ENCODE results near the gene CLTA. TPM values are rescaled to one million over a fixed set of nuclear protein-coding genes. Genes with fewer than 3 reads are reported as not detected.

Gene CLTA
- total RNA-seq, 1 experiment from 2014 or later = 269 TPM

- CTCF ChIA-PET = interaction anchor here (1.4 kb wide), 1 partner anchor 97 kb away, joined by 3 read pairs; no protein-coding TSS in a partner anchor
- no peaks in the 10 kb centered on the region for H3K4me1 ChIP-seq
- H3K4me3 Mint-ChIP-seq (ENCODE audit: unreplicated experiment) = no peak overlapping the region
- peaks cover 15% of the 10 kb centered on the region for H3K4me1 Mint-ChIP-seq (ENCODE audit: low read depth, unreplicated experiment)
- H3K4me3 ChIP-seq (ENCODE audit: low read depth, low read length) = no peak overlapping the region
- no peak for DNase-seq
- TF ChIP-seq, protein P1, sequence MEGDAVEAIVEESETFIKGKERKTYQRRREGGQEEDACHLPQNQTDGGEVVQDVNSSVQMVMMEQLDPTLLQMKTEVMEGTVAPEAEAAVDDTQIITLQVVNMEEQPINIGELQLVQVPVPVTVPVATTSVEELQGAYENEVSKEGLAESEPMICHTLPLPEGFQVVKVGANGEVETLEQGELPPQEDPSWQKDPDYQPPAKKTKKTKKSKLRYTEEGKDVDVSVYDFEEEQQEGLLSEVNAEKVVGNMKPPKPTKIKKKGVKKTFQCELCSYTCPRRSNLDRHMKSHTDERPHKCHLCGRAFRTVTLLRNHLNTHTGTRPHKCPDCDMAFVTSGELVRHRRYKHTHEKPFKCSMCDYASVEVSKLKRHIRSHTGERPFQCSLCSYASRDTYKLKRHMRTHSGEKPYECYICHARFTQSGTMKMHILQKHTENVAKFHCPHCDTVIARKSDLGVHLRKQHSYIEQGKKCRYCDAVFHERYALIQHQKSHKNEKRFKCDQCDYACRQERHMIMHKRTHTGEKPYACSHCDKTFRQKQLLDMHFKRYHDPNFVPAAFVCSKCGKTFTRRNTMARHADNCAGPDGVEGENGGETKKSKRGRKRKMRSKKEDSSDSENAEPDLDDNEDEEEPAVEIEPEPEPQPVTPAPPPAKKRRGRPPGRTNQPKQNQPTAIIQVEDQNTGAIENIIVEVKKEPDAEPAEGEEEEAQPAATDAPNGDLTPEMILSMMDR (IDR thresholded peaks at IDR 0.05; ENCODE audit: insufficient read depth in 1 of 2, low read depth in 1 of 2, low read length in 1 of 2, severe bottlenecking in 1 of 2, unreplicated experiment in 1 of 2) = no peak
- H3K9me3 Mint-ChIP-seq (ENCODE audit: unreplicated experiment) = no peaks in the 10 kb centered on the region
- POLR2A ChIA-PET = interaction anchor here (0.7 kb wide), 1 partner anchor 1259 kb away, joined by 7 read pairs; no protein-coding TSS in a partner anchor
- H3K36me3 ChIP-seq (ENCODE audit: control insufficient read depth, insufficient read depth, low read length) = no peaks in the 10 kb centered on the region
- intact Hi-C loops (cut with micrococcal nuclease; ENCODE audit: unreplicated experiment) = no loop called here
- no peak overlapping the region for H3K27ac Mint-ChIP-seq (ENCODE audit: unreplicated experiment)
- no peaks in the 10 kb centered on the region for H3K27me3 ChIP-seq (replicated peaks; ENCODE audit: control insufficient read depth, insufficient read depth, low read length)
- H3K36me3 Mint-ChIP-seq (ENCODE audit: insufficient read depth, unreplicated experiment) = peaks cover 36% of the 10 kb centered on the region
- H3K27me3 Mint-ChIP-seq (ENCODE audit: insufficient read depth, unreplicated experiment) = no peaks in the 10 kb centered on the region
- H3K9me3 ChIP-seq = no peaks in the 10 kb centered on the region
- BruUV-seq (replicated peaks) = no TSS peak
These were observed 58.5 kb downstream of the CLTA start for GRCh38 chr9:36249189-36249588.

DNA sequence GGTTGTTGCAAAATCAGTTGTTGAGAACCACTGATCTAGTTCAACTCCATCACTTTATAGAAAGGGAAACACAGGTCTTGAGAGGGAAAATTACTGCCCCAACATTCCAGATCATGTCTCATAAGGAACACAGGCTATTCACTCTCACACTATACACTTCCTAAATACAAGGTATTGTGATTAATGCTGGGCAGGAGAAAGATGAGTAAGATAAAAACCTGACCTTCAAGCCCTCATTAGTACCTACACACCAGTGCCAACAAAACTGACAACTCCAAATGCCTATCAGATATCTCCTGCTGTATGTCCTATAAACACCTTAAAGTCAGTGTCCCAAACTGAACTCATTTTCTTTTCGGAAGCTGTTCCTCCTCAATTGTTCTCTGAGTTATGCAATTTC, 59.4 kb downstream of the CLTA start:
- H3K4me3 ChIP-seq (ENCODE audit: low read depth, low read length) = no peak overlapping the region
- ChIA-PET POLR2A (no interaction called here), CTCF (no interaction called here)
- no peaks in the 10 kb centered on the region for H3K9me3 ChIP-seq
- TF ChIP-seq, protein P1 (IDR thresholded peaks at IDR 0.05; ENCODE audit: insufficient read depth in 1 of 2, low read depth in 1 of 2, low read length in 1 of 2, severe bottlenecking in 1 of 2, unreplicated experiment in 1 of 2) = no peak
- no peaks in the 10 kb centered on the region for H3K27me3 ChIP-seq (replicated peaks; ENCODE audit: control insufficient read depth, insufficient read depth, low read length)
- intact Hi-C loops (cut with micrococcal nuclease; ENCODE audit: unreplicated experiment) = no loop called here
- Mint-ChIP-seq H3K27me3 (ENCODE audit: insufficient read depth, unreplicated experiment) (no peaks in the 10 kb centered on the region), H3K36me3 (ENCODE audit: insufficient read depth, unreplicated experiment) (peaks cover 30% of the 10 kb centered on the region), H3K4me1 (ENCODE audit: low read depth, unreplicated experiment) (peaks cover 15% of the 10 kb centered on the region), H3K27ac (ENCODE audit: unreplicated experiment) (no peak overlapping the region), H3K4me3 (ENCODE audit: unreplicated experiment) (no peak overlapping the region), H3K9me3 (ENCODE audit: unreplicated experiment) (no peaks in the 10 kb centered on the region)
- no peaks in the 10 kb centered on the region for H3K36me3 ChIP-seq (ENCODE audit: control insufficient read depth, insufficient read depth, low read length)
- no TSS peak for BruUV-seq (replicated peaks)
- H3K4me1 ChIP-seq = no peaks in the 10 kb centered on the region
- DNase-seq = no peak

GRCh38 chr9:36251428-36251827, 60.7 kb downstream of the CLTA start:
- intact Hi-C loops (cut with micrococcal nuclease; ENCODE audit: unreplicated experiment) = no loop called here
- Mint-ChIP-seq H3K4me1 (ENCODE audit: low read depth, unreplicated experiment) (peaks cover 15% of the 10 kb centered on the region), H3K27ac (ENCODE audit: unreplicated experiment) (peak overlapping the region; percentile 48), H3K36me3 (ENCODE audit: insufficient read depth, unreplicated experiment) (peaks cover 25% of the 10 kb centered on the region), H3K27me3 (ENCODE audit: insufficient read depth, unreplicated experiment) (no peaks in the 10 kb centered on the region), H3K4me3 (ENCODE audit: unreplicated experiment) (no peak overlapping the region), H3K9me3 (ENCODE audit: unreplicated experiment) (no peaks in the 10 kb centered on the region)
- TF ChIP-seq, protein P1 (IDR thresholded peaks at IDR 0.05; ENCODE audit: insufficient read depth in 1 of 2, low read depth in 1 of 2, low read length in 1 of 2, severe bottlenecking in 1 of 2, unreplicated experiment in 1 of 2) = no peak
- H3K4me3 ChIP-seq (ENCODE audit: low read depth, low read length) = no peak overlapping the region
- ChIA-PET CTCF (no interaction called here), POLR2A (no interaction called here)
- no peaks in the 10 kb centered on the region for H3K9me3 ChIP-seq
- no TSS peak for BruUV-seq (replicated peaks)
- no peak for DNase-seq
- H3K4me1 ChIP-seq = no peaks in the 10 kb centered on the region
- H3K36me3 ChIP-seq (ENCODE audit: control insufficient read depth, insufficient read depth, low read length) = no peaks in the 10 kb centered on the region
- no peaks in the 10 kb centered on the region for H3K27me3 ChIP-seq (replicated peaks; ENCODE audit: control insufficient read depth, insufficient read depth, low read length)

Measured in Caco-2 (cell line).